Hindlimb muscle (tissue), 1 donor: ENCODE measurements around the gene OR4D11. TPM values are rescaled to one million over a fixed set of nuclear protein-coding genes. Genes with fewer than 3 reads are reported as not detected.

Source experiments
- DNase-seq: peaks from one replicate; pipeline ENCODE4 v3.0.0-alpha.2; 2013
- polyA plus RNA-seq: library from polyadenylated mRNA; unstranded; fragments of 120-200 nt; gene quantifications from one replicate; pipeline ENCODE4 v1.2.1, GENCODE V29; 2013; ENCODE audit not compliant: insufficient read length

Gene OR4D11
- polyA plus RNA-seq, 1 donor: not detected

DNA sequence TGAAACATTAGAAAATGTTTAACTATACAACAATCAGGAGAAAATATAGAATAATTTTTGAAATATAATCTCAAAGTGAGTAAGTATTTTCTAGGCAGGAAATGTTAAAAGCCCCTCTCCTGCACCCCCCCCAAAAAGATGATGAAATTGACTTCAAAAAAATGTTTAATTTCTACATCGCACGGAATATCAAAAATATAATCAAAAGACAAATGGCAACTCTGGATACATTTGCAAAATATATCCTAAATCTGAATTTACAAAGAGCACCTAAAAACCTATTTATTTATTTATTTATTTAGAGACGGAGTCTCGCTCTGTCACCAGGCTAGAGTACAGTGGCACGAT is 44.9 kb downstream of the OR4D11 start:
- no peak for DNase-seq

DNA sequence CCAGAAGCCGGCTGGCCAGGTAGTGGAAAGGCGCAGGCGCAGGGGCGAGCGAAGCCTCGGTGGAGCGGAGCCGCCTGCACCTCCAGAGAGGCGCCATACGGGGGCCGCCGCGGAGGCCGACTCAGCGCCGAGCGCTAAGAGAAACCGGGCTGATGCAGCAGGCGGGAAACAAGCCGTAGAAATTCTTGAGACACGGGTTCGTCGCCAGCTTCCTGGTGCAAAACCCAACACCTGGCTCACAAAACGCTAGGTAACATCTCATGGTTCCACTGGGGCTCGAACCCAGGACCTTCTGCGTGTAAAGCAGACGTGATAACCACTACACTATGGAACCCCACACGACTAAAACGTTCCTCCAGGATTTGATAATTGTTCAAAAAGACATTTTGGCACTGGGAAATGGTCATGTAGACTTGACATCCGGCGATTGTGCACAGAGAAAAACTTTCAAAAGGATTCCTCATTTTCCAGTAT is 47.0 kb downstream of the OR4D11 start:
- peak; percentile 90 for DNase-seq

DNA sequence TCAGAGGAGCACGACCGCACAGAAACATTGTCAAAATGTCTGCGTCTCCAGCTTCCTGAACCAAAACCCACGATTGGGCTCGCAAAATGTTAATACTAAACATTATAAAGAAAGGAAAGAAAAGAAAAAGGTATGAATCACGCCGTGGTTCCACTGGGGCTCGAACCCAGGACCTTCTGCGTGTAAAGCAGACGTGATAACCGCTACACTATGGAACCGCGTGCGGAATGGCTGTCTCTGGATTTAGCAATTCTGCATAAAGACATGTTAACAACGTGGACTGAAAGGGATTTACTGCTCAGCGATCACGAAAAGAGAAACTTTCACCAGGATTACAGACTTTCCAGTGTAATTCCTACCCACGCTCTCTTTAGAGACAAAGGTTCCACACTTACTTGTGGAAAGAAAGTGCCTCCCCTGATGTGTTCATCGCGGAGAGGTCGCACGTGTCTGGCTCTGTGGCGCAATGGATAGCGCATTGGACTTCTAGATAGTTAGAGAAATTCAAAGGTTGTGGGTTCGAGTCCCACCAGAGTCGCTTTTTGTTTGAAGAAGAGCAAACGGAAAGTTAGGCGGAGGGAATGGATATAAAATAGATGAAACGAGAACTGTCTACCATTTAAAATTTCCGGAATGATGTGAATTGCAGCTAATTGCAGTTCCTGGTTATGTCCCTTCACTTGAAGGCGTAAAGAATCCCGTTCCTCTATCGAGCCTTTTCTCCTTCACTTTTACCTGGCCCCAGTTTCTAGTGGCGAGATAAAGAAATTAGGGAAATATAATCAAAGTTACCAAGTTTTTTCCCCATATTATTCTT is 47.7 kb downstream of the OR4D11 start:
- DNase-seq: peak; percentile 89

DNA sequence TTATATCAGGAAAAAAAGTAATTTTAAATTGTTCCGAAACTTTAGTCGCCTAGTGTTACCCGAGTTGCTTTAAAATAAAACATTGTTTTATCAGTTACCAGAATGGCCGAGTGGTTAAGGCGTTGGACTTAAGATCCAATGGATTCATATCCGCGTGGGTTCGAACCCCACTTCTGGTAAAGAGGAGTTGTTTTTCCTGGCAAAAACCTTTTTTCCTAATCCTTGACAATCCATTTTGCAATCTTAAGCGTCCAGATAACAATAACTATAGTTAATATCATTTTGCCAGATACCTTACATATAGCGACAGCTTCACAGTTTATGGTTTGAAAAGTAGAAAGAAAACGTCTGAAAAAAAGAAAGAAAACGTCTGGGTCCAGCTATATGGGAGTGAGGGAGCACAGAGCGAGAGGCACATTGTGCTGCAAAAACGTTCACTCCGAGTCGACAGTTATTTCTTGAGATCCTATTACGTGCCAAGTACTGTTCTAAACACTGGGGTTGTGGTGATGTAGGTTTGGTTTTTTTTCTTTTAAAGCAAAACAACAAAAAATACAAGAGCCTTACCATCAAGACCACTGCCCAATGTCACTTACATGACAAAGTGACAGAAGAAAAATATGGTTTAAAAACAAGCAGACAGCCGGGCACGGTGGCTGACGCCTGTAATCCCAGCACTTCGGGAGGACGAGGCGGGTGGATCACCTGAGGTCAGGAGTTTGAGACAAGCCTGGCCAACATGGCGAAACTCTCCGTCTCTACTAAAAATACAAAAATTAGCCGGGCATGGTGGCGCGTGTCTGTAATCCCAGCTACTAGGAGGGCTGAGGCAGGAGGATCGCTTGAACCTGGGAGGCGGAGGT is 48.5 kb downstream of the OR4D11 start:
- peak; percentile 68 for DNase-seq

DNA sequence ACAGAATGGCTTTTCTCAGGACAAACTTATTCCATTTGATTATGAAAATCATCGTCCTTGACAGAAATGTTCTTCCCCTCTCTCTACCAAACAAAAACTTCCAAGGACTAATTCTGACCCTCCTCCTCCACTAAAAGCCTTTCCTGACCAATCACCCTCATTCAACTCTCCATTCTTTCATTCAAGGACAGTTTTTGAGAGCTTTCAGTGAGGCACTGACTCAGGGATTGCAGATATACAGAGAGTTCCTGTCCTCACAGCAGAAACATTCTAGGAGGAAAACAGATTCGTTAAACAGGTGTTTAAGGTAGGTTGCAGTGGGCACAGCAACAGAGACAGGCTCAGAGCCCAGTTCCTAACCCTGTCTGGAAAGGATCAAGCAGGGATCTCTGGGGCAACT is 49.5 kb downstream of the OR4D11 start:
- DNase-seq: no peak

DNA sequence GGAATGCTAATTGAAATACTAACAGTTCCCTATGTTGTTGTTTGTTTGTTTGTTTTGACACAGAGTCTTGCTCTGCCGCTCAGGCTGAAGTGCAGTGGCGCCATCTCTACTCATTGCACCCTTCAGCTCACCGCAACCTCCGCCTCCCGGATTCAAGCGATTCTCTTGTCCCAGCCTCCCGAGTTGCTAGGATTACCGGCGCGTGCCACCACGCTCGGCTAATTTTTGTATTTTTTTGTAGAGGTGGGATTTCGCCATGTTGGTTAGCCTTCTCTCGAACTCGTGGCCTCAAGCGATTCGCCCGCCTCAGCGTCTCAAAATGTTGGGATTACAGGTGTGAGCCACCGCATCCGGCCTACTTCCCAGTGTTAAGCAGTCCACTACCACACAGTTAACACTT is 49.9 kb downstream of the OR4D11 start:
- no peak for DNase-seq

Other genes starting within 250 kb of the OR4D11 start
- not detected for gene OR5AN1, start 144.7 kb upstream of the OR4D11 start, polyA plus RNA-seq
- gene OR5A2, start 77.2 kb upstream of the OR4D11 start, polyA plus RNA-seq: not detected
- not detected for gene OR5A1, start 67.1 kb upstream of the OR4D11 start, polyA plus RNA-seq
- gene OR4D6, start 46.6 kb upstream of the OR4D11 start, polyA plus RNA-seq: not detected
- not detected for gene OR4D10, start 30.3 kb upstream of the OR4D11 start, polyA plus RNA-seq
- gene OR4D9, start 8.0 kb downstream of the OR4D11 start, polyA plus RNA-seq: 0.09 TPM
- 63.3 TPM for gene OSBP, start 112.2 kb downstream of the OR4D11 start, polyA plus RNA-seq
- 28.7 TPM for gene PATL1, start 165.5 kb downstream of the OR4D11 start, polyA plus RNA-seq
- gene OR10V1, start 210.3 kb downstream of the OR4D11 start, polyA plus RNA-seq: not detected